Neural crest cell (in vitro differentiated cells): ENCODE results near the gene URGCP. TPM values are rescaled to one million over a fixed set of nuclear protein-coding genes. Genes with fewer than 3 reads are reported as not detected.
"Not testable (repeated sequence)": the region's sequence is repeated elsewhere in the genome, so short reads cannot be mapped to it uniquely, and the experiment has no call there.

Experiments used
- DNase-seq: peaks from one replicate; pipeline ENCODE4 v3.0.0; 2021; ENCODE audit warnings: low read depth, mixed read lengths, low spot score
- H3K27ac Mint-ChIP-seq: one replicate; pipeline ENCODE4 v1.8.0; 2021; ENCODE audit warnings: mild to moderate bottlenecking, mixed read lengths; ENCODE audit not compliant: unreplicated experiment
- H3K27me3 Mint-ChIP-seq: 2 replicates; pipeline ENCODE4 v1.8.0; 2021; ENCODE audit warnings: low read depth, mild to moderate bottlenecking, mixed read lengths
- H3K36me3 Mint-ChIP-seq: 2 replicates; pipeline ENCODE4 v1.8.0; 2021; ENCODE audit warnings: low read depth, mild to moderate bottlenecking, mixed read lengths
- H3K4me1 Mint-ChIP-seq: 2 replicates; pipeline ENCODE4 v1.8.0; 2021; ENCODE audit warnings: mixed read lengths
- H3K4me3 Mint-ChIP-seq: one replicate; pipeline ENCODE4 v1.8.0; 2021; ENCODE audit warnings: mild to moderate bottlenecking, mixed read lengths
- H3K9me3 Mint-ChIP-seq: 2 replicates; pipeline ENCODE4 v1.8.0; 2021; ENCODE audit warnings: mixed read lengths
- total RNA-seq: library from RNA; stranded (reverse); gene quantifications from 2 replicates; pipeline ENCODE4 v1.2.1, GENCODE V29; 2021
- TF ChIP-seq, protein P1 (sequence below): fragments of 200-600 bp; sonication (generic); conservative IDR thresholded peaks from 2 replicates; pipeline ENCODE4 v1.5.0; 2021; ENCODE audit warnings: antibody characterized with exemption, mild to moderate bottlenecking

URGCP gene
- total RNA-seq, 1 donor from 2014 or later: 30.0 TPM

DNA sequence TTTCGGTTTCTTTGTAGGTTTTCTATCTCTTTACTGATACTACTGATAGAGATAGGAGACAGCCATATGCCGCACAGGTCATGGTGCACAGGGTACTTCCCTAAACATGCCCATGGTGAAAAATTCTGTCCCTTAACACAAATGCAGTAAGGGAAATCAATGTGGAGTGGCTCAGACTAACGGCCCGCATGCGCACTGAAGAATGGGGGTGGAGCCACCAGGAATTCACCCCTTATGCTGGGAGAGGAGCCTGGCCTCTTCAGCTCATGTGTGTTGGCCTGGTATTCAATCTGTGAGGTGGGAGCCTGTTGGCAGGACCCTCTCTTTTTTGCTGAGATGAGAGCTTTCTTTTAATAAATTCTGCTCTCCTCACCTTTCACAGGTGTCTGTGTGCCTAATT, 8.4 kb upstream of the URGCP start:
- H3K27me3 Mint-ChIP-seq: no peaks in the 10 kb centered on the region
- H3K9me3 Mint-ChIP-seq: no peaks in the 10 kb centered on the region
- H3K4me1 Mint-ChIP-seq: peaks cover 10% of the 10 kb centered on the region
- DNase-seq: no peak
- H3K36me3 Mint-ChIP-seq: peaks cover 14% of the 10 kb centered on the region
- no peak overlapping the region for H3K4me3 Mint-ChIP-seq
- TF ChIP-seq, protein P1, sequence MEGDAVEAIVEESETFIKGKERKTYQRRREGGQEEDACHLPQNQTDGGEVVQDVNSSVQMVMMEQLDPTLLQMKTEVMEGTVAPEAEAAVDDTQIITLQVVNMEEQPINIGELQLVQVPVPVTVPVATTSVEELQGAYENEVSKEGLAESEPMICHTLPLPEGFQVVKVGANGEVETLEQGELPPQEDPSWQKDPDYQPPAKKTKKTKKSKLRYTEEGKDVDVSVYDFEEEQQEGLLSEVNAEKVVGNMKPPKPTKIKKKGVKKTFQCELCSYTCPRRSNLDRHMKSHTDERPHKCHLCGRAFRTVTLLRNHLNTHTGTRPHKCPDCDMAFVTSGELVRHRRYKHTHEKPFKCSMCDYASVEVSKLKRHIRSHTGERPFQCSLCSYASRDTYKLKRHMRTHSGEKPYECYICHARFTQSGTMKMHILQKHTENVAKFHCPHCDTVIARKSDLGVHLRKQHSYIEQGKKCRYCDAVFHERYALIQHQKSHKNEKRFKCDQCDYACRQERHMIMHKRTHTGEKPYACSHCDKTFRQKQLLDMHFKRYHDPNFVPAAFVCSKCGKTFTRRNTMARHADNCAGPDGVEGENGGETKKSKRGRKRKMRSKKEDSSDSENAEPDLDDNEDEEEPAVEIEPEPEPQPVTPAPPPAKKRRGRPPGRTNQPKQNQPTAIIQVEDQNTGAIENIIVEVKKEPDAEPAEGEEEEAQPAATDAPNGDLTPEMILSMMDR: no peak
- H3K27ac Mint-ChIP-seq: no peak overlapping the region

DNA sequence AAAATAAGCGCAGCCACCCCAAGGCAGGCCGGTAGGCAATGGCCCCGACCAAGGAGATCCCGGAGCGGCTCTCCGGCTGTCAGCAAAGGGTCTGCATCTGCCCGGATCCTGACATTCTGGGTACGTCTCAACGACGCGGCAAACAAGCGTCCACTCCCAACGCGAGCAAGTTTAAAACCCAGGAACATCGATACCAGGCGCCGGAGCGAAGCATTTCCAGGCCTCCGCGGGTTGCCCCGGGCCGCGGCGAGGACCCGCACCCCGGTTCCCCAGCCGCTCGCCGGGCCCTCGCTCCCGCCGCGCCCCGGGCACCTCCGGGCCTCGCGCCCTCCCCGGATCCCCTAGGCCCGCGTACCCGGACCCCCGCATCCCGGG, 453 bp downstream of the URGCP start:
- peak overlapping the region; percentile 99 for H3K27ac Mint-ChIP-seq
- DNase-seq: peak; percentile 40
- no peaks in the 10 kb centered on the region for H3K9me3 Mint-ChIP-seq
- H3K4me1 Mint-ChIP-seq: peaks cover 36% of the 10 kb centered on the region
- peak overlapping the region; percentile 95 for H3K4me3 Mint-ChIP-seq
- TF ChIP-seq, protein P1: no peak
- H3K27me3 Mint-ChIP-seq: no peaks in the 10 kb centered on the region
- H3K36me3 Mint-ChIP-seq: no peaks in the 10 kb centered on the region

DNA sequence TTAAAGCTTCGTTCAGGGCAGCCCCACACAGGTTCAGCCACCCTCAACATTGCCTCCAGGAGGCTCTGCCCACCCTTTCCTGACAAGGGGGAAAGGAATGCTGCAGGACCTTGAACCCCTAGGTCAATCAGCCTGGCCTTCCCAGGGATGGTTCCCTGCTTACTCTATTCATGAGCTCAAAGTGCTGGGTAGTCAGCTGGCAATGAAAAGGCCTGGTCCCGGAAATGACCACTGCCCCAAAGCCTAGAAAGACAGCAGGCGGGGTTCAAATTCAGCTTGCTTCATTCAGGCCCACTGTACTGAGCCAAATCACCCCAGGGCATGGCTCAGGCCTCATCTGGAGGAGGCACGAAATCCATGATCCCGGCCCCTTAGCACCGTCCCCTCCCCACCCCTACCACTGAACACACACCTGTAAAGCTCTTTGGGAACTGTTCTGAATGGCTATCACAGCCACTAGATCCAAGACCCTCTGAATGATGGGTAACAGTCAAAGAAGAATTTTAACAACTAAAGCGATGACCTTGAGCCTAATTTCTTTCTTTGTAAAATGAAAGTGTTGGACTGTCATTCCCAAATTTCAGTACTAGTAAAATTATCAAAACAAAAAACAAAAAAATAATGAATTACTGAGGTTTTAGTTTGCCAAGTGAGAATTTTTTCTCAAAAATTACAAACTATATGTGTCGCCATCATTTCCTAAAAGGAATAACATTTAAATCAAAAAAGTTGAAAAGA, 1.0 kb downstream of the URGCP start:
- peak overlapping the region; percentile 95 for H3K4me3 Mint-ChIP-seq
- no peaks in the 10 kb centered on the region for H3K9me3 Mint-ChIP-seq
- H3K36me3 Mint-ChIP-seq: no peaks in the 10 kb centered on the region
- TF ChIP-seq, protein P1: no peak
- peaks cover 36% of the 10 kb centered on the region for H3K4me1 Mint-ChIP-seq
- no peak for DNase-seq
- H3K27me3 Mint-ChIP-seq: no peaks in the 10 kb centered on the region
- H3K27ac Mint-ChIP-seq: peak overlapping the region; percentile 99

DNA sequence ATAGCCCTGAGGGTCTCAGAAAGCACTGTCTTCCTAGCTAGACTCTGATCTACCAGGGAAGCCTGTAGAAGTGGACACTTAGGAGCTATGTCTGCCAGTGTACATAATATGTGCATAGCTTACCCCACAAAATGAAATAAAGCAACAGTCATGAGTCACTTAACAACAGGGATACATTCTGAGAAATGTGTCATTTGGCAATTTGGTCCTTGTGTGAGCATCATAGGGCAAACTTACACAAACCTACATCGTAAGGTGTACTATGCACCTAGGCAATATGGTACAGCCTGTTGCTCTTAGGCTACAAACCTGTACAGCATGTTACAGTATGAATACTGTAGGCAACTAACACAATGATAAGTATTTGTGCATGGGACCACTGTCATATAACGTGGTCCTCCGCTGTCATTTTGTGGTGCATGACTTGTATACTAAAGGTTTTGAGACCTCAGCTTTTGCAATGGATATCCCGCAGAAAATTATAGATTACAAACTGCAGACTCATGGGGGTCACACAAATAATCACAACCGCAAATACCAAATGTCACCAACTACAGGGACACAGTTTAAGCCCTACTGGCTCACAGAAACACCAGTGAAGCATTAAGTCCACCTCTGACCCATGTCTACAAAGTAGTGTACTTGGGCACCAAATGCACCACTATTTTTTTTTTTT, 1.7 kb downstream of the URGCP start:
- Mint-ChIP-seq H3K36me3 (no peaks in the 10 kb centered on the region), H3K27me3 (no peaks in the 10 kb centered on the region), H3K4me1 (peaks cover 36% of the 10 kb centered on the region), H3K4me3 (peak overlapping the region; percentile 95), H3K27ac (no peak overlapping the region), H3K9me3 (no peaks in the 10 kb centered on the region)
- no peak for DNase-seq
- TF ChIP-seq, protein P1: no peak

DNA sequence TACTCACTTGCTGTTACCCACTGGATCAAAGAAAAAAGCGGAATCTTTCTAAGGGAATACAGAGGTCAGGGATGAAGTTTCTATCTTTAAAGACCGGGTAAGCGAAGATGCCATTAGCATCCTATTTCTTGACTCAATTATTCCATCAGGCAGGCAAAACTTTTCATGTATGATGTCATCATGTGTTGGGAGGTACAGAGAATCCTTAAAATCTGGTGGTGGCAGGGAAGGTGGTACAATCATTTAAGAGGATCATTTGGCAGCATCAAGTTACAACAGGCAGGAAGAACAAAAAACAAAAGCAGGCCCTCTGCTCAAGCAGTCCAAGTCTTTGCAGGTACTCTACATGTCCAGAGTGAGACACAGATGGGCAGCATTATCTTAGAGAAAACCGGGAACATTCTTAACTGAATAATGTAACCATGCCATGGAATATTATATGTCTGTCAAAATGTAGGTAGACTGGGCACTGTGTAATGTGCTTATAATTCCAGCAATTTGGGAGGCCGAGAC, 3.8 kb downstream of the URGCP start:
- H3K4me3 Mint-ChIP-seq: peak overlapping the region; percentile 39
- TF ChIP-seq, protein P1: no peak
- no peaks in the 10 kb centered on the region for H3K9me3 Mint-ChIP-seq
- H3K4me1 Mint-ChIP-seq: peaks cover 31% of the 10 kb centered on the region
- no peak for DNase-seq
- no peaks in the 10 kb centered on the region for H3K27me3 Mint-ChIP-seq
- H3K27ac Mint-ChIP-seq: no peak overlapping the region
- no peaks in the 10 kb centered on the region for H3K36me3 Mint-ChIP-seq

DNA sequence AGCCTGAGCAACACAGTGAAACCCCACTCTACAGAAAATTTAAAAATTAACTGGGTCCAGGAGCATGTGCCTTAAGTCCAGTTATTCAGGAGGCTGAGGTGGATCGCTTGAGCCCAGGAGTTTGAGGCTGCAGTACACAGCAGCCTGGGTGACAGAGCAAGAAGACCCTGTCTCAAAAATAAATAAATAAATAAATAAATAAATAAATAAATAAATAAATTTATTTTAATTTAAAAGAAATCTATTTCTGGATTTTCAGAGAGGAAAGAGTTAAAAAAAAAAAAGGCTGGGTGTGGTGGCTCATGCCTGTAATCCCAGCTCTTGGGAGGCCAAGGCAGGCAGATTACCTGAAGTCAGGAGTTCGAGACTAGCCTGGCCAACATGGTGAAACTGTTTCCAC, 7.8 kb downstream of the URGCP start:
- not testable (repeated sequence) for H3K4me3 Mint-ChIP-seq, DNase-seq, H3K27ac Mint-ChIP-seq, H3K9me3 Mint-ChIP-seq, H3K36me3 Mint-ChIP-seq, H3K27me3 Mint-ChIP-seq
- H3K4me1 Mint-ChIP-seq: peaks cover 17% of the 10 kb centered on the region
